Measurements from ENCODE around the gene BRD4. TPM values are rescaled to one million over a fixed set of nuclear protein-coding genes. Genes with fewer than 3 reads are reported as not detected.
"Not testable (repeated sequence)": the region's sequence is repeated elsewhere in the genome, so short reads cannot be mapped to it uniquely, and the experiment has no call there.

Gene BRD4
- total RNA-seq, 1 donor from 2014 or later, result 42.4 TPM

DNA sequence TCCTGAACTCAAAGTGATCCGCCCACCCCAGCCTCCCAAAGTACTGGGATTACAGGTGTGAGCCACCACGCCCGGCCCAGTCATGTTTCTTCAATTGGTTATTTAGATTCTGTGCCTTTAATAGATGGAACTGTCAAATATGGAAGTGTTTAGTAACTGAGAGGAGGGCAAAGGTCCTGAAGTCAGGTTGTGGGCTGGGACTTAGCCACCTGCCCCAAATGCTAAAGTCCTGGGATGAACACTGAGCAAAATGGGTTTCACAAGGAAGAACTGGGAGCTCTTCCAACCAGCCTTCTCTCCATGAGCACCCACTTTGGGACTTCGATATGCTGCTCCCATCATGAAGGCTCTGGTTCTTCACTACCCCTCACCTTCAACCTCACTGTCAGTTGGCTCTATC lies 25.6 kb upstream of the BRD4 start:
- Histone ChIP-seq H3K36me3 (ENCODE audit: control insufficient read depth, insufficient read depth, low read length) (peaks cover 15% of the 10 kb centered on the region), H3K27me3 (ENCODE audit: control insufficient read depth, insufficient read depth, low read length) (no peaks in the 10 kb centered on the region), H3K4me3 (ENCODE audit: low read depth, low read length) (no peak overlapping the region)
- no peak for DNase-seq (ENCODE audit: low read depth)
- TF ChIP-seq, protein P1, sequence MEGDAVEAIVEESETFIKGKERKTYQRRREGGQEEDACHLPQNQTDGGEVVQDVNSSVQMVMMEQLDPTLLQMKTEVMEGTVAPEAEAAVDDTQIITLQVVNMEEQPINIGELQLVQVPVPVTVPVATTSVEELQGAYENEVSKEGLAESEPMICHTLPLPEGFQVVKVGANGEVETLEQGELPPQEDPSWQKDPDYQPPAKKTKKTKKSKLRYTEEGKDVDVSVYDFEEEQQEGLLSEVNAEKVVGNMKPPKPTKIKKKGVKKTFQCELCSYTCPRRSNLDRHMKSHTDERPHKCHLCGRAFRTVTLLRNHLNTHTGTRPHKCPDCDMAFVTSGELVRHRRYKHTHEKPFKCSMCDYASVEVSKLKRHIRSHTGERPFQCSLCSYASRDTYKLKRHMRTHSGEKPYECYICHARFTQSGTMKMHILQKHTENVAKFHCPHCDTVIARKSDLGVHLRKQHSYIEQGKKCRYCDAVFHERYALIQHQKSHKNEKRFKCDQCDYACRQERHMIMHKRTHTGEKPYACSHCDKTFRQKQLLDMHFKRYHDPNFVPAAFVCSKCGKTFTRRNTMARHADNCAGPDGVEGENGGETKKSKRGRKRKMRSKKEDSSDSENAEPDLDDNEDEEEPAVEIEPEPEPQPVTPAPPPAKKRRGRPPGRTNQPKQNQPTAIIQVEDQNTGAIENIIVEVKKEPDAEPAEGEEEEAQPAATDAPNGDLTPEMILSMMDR (IDR thresholded peaks at IDR 0.05; ENCODE audit: insufficient read depth, low read length, poor library complexity, severe bottlenecking), result no peak

DNA sequence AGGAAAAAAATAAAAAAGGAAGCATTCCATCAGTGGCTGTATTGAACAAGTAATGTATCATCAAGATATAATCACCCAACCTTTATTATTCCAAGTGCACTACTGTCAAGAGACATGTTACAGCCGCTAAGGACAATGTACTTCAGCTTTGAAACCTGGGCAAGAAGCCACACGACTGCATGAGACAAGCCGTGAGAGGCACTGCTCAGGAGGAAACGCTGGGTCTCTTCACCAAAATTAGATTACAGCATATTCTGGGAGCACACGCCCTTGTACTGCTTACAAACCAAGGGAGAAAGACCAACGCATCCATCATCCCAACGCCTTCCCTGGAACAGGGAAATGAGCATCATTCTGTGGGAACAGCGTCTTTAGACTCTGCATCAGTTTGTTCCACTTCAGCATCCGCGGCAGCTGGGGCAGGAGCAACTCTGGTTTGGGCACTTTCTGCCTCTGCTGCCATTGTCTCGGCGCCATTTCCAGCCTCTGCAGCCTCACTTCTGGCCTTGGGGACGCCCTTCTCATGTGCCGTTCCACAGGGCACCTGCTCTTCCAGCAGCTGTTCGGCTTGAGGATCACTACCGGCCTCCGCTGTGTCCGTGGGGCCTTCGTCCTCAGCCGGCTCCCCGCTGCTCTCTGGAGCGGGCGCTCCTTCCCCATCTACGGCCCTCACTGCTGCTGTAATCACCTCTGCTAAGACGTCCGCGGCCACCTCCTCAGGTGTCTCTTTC lies 22.4 kb upstream of the BRD4 start:
- TF ChIP-seq, protein P1 (IDR thresholded peaks at IDR 0.05; ENCODE audit: insufficient read depth, low read length, poor library complexity, severe bottlenecking), result no peak
- Histone ChIP-seq H3K27me3 (ENCODE audit: control insufficient read depth, insufficient read depth, low read length) (no peaks in the 10 kb centered on the region), H3K36me3 (ENCODE audit: control insufficient read depth, insufficient read depth, low read length) (peaks cover 10% of the 10 kb centered on the region), H3K4me3 (ENCODE audit: low read depth, low read length) (no peak overlapping the region)
- no peak for DNase-seq (ENCODE audit: low read depth)

GRCh38 chr19:15353908-15354307 lies 21.6 kb upstream of the BRD4 start:
- DNase-seq (ENCODE audit: low read depth), result no peak
- peaks cover 9% of the 10 kb centered on the region for H3K36me3 ChIP-seq (ENCODE audit: control insufficient read depth, insufficient read depth, low read length)

GRCh38 chr19:15352535-15352934 lies 20.2 kb upstream of the BRD4 start:
- not testable (repeated sequence) for H3K36me3 ChIP-seq (ENCODE audit: control insufficient read depth, insufficient read depth, low read length); H3K4me3 ChIP-seq (ENCODE audit: low read depth, low read length); DNase-seq (ENCODE audit: low read depth); H3K27me3 ChIP-seq (ENCODE audit: control insufficient read depth, insufficient read depth, low read length)

More at GRCh38 chr19:15353908-15354307, 21.6 kb upstream of the BRD4 start:
- Histone ChIP-seq H3K4me3 (ENCODE audit: low read depth, low read length) (no peak overlapping the region), H3K27me3 (ENCODE audit: control insufficient read depth, insufficient read depth, low read length) (no peaks in the 10 kb centered on the region)
- TF ChIP-seq, protein P1 (IDR thresholded peaks at IDR 0.05; ENCODE audit: insufficient read depth, low read length, poor library complexity, severe bottlenecking), result no peak

DNA sequence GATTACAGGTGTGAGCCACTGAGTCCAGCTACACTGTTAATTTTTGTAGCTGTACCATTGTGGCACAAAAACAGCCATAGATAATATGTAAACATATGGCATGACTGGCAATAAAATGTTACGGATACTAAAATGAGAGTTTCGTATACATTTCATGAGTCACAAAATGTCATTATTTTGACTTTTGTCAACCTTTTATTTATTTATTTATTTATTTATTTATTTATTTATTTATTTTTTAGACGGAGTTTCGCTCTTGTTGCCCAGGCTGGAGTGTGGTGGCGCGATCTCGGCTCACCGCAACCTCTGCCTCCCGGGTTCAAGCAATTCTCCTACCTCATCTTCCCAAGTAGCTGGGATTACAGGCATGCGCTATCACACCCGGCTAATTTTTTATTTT lies 9.0 kb upstream of the BRD4 start:
- H3K36me3 ChIP-seq (ENCODE audit: control insufficient read depth, insufficient read depth, low read length); H3K4me3 ChIP-seq (ENCODE audit: low read depth, low read length); H3K27me3 ChIP-seq (ENCODE audit: control insufficient read depth, insufficient read depth, low read length); DNase-seq (ENCODE audit: low read depth): not testable (repeated sequence)

- TF ChIP-seq, protein P1 (IDR thresholded peaks at IDR 0.05; ENCODE audit: insufficient read depth, low read length, poor library complexity, severe bottlenecking), result no peak
- no peaks in the 10 kb centered on the region for H3K27me3 ChIP-seq (ENCODE audit: control insufficient read depth, insufficient read depth, low read length)
- DNase-seq (ENCODE audit: low read depth), result no peak
- H3K4me3 ChIP-seq (ENCODE audit: low read depth, low read length), result no peak overlapping the region
- no peaks in the 10 kb centered on the region for H3K36me3 ChIP-seq (ENCODE audit: control insufficient read depth, insufficient read depth, low read length)
These were observed 7.7 kb upstream of the BRD4 start for GRCh38 chr19:15340086-15340485.

DNA sequence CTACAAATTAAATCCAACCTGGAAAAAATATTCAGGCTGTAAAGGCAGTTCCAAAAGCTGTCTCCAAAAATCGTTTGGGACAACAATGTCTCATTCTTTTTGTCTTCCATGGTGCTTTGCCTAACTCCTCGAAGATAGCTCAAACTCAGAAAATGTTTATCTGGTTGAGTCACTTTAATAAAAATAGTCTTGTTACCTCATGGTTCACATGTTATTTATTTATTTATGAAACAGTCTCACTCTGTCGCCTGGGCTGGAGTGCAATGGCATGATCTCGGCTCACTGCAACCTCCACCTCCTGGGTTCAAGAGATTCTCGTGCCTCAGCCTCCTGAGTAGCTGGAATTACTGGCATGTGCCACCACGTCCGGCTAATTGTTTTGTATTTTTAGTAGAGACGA lies 4.9 kb upstream of the BRD4 start:
- Histone ChIP-seq H3K4me3 (ENCODE audit: low read depth, low read length) (no peak overlapping the region), H3K27me3 (ENCODE audit: control insufficient read depth, insufficient read depth, low read length) (no peaks in the 10 kb centered on the region), H3K36me3 (ENCODE audit: control insufficient read depth, insufficient read depth, low read length) (no peaks in the 10 kb centered on the region)
- DNase-seq (ENCODE audit: low read depth), result no peak
- TF ChIP-seq, protein P1 (IDR thresholded peaks at IDR 0.05; ENCODE audit: insufficient read depth, low read length, poor library complexity, severe bottlenecking), result no peak

DNA sequence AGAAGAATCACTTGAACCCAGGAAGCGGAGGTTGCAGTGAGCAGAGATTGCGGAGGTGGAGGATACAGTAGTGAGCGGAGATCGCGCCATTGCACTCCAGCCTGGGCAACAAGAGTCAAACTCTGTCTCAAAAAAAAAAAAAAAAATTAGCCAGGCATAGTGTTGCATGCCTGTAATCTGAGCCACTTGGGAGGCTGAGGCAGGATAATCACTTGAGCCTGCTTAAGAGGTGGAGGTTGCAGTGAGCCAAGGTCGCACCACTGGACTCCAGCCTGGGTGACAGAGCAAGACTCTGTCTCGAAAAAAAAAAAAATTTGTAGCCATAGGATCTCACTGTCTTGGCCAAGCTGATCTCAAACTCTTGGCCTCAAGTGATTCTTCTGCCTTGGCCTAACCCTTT lies 3.7 kb upstream of the BRD4 start:
- not testable (repeated sequence) for H3K36me3 ChIP-seq (ENCODE audit: control insufficient read depth, insufficient read depth, low read length); H3K4me3 ChIP-seq (ENCODE audit: low read depth, low read length); DNase-seq (ENCODE audit: low read depth); H3K27me3 ChIP-seq (ENCODE audit: control insufficient read depth, insufficient read depth, low read length)
